ENCODE measurements around the gene DDHD1. TPM values are rescaled to one million over a fixed set of nuclear protein-coding genes. Genes with fewer than 3 reads are reported as not detected.

Gene DDHD1
- 20.6 TPM in 2 replicates for polyA plus RNA-seq

GRCh38 chr14:53152887-53153701, at the start of gene DDHD1:
TSS of gene DDHD1 (minus strand) at chr14:53153323. CDS start at chr14:53153098, 225 bp downstream.

Other genes starting within 250 kb of the DDHD1 start
- gene FERMT2, start 202.3 kb downstream of the DDHD1 start, polyA plus RNA-seq: 14.0 and 17.0 TPM in 2 replicates

Data from Purkinje cell (primary cell).